ENCODE results near the gene PACRG. TPM values are rescaled to one million over a fixed set of nuclear protein-coding genes. Genes with fewer than 3 reads are reported as not detected.

Gene PACRG
- total and polyA plus RNA-seq, 2 of the 8 experiments (the other 6 are each of a cell fraction or from before 2014, with no cell fraction given), result 0.44 to 0.54 TPM

DNA sequence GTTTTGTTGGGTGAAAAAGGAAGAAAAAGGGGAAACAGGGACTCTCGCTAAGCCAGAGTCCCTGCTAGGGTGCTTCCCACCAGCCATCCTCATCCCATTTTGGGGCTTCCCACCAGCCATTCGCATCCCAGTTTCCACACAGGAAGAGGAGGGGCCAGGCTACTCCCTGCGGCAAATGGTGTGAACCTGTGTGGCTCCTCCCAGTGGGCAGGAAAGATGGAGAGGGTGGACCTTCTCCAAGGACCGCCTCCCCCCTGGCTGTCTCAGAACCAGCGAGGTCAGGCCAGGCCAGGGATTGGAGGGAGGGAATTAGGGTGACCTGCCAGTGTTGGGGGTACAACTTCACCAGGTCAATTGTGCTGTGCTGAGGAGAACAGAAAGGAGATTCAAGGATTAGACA, 326.9 kb downstream of the PACRG start (continued):
- TF ChIP-seq, protein P1, sequence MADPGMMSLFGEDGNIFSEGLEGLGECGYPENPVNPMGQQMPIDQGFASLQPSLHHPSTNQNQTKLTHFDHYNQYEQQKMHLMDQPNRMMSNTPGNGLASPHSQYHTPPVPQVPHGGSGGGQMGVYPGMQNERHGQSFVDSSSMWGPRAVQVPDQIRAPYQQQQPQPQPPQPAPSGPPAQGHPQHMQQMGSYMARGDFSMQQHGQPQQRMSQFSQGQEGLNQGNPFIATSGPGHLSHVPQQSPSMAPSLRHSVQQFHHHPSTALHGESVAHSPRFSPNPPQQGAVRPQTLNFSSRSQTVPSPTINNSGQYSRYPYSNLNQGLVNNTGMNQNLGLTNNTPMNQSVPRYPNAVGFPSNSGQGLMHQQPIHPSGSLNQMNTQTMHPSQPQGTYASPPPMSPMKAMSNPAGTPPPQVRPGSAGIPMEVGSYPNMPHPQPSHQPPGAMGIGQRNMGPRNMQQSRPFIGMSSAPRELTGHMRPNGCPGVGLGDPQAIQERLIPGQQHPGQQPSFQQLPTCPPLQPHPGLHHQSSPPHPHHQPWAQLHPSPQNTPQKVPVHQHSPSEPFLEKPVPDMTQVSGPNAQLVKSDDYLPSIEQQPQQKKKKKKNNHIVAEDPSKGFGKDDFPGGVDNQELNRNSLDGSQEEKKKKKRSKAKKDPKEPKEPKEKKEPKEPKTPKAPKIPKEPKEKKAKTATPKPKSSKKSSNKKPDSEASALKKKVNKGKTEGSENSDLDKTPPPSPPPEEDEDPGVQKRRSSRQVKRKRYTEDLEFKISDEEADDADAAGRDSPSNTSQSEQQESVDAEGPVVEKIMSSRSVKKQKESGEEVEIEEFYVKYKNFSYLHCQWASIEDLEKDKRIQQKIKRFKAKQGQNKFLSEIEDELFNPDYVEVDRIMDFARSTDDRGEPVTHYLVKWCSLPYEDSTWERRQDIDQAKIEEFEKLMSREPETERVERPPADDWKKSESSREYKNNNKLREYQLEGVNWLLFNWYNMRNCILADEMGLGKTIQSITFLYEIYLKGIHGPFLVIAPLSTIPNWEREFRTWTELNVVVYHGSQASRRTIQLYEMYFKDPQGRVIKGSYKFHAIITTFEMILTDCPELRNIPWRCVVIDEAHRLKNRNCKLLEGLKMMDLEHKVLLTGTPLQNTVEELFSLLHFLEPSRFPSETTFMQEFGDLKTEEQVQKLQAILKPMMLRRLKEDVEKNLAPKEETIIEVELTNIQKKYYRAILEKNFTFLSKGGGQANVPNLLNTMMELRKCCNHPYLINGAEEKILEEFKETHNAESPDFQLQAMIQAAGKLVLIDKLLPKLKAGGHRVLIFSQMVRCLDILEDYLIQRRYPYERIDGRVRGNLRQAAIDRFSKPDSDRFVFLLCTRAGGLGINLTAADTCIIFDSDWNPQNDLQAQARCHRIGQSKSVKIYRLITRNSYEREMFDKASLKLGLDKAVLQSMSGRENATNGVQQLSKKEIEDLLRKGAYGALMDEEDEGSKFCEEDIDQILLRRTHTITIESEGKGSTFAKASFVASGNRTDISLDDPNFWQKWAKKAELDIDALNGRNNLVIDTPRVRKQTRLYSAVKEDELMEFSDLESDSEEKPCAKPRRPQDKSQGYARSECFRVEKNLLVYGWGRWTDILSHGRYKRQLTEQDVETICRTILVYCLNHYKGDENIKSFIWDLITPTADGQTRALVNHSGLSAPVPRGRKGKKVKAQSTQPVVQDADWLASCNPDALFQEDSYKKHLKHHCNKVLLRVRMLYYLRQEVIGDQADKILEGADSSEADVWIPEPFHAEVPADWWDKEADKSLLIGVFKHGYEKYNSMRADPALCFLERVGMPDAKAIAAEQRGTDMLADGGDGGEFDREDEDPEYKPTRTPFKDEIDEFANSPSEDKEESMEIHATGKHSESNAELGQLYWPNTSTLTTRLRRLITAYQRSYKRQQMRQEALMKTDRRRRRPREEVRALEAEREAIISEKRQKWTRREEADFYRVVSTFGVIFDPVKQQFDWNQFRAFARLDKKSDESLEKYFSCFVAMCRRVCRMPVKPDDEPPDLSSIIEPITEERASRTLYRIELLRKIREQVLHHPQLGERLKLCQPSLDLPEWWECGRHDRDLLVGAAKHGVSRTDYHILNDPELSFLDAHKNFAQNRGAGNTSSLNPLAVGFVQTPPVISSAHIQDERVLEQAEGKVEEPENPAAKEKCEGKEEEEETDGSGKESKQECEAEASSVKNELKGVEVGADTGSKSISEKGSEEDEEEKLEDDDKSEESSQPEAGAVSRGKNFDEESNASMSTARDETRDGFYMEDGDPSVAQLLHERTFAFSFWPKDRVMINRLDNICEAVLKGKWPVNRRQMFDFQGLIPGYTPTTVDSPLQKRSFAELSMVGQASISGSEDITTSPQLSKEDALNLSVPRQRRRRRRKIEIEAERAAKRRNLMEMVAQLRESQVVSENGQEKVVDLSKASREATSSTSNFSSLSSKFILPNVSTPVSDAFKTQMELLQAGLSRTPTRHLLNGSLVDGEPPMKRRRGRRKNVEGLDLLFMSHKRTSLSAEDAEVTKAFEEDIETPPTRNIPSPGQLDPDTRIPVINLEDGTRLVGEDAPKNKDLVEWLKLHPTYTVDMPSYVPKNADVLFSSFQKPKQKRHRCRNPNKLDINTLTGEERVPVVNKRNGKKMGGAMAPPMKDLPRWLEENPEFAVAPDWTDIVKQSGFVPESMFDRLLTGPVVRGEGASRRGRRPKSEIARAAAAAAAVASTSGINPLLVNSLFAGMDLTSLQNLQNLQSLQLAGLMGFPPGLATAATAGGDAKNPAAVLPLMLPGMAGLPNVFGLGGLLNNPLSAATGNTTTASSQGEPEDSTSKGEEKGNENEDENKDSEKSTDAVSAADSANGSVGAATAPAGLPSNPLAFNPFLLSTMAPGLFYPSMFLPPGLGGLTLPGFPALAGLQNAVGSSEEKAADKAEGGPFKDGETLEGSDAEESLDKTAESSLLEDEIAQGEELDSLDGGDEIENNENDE (IDR thresholded peaks at IDR 0.05; ENCODE audit: insufficient replicate concordance, low read length), result no peak
- TF ChIP-seq CTBP2 (IDR thresholded peaks at IDR 0.05; ENCODE audit: borderline replicate concordance, insufficient read depth, insufficient read length, low read length) (no peak), KDM1A (IDR thresholded peaks at IDR 0.05; ENCODE audit: borderline replicate concordance, low read length) (no peak), CBX5 (IDR thresholded peaks at IDR 0.05; ENCODE audit: low read depth, low read length) (no peak), SIN3A (conservative IDR thresholded peaks at IDR 0.05 in 1 of 2, IDR thresholded peaks at IDR 0.05 in 1 of 2; ENCODE audit: low read depth in 1 of 2, low read length in 2 of 2) (no peak), TEAD4 (IDR thresholded peaks at IDR 0.05; ENCODE audit: low read depth, low read length) (no peak)
- TF ChIP-seq, protein P2, sequence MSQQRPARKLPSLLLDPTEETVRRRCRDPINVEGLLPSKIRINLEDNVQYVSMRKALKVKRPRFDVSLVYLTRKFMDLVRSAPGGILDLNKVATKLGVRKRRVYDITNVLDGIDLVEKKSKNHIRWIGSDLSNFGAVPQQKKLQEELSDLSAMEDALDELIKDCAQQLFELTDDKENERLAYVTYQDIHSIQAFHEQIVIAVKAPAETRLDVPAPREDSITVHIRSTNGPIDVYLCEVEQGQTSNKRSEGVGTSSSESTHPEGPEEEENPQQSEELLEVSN (IDR thresholded peaks at IDR 0.05), result no peak
